Large intestine (tissue), 3 donors: ENCODE results near the gene TEX22. TPM values are rescaled to one million over a fixed set of nuclear protein-coding genes. Genes with fewer than 3 reads are reported as not detected.

Experiments
- DNase-seq, 2 donors: peaks; one replicate each; pipeline versions ENCODE4 v3.0.0 to v3.0.0-alpha.2; 2013
- H3K27ac ChIP-seq: one replicate; pipeline ENCODE4 v1.5.1; 2013; ENCODE audit warnings: low read length
- H3K27me3 ChIP-seq: 2 replicates; pipeline ENCODE4 v1.6.1; 2013; ENCODE audit warnings: low read length; ENCODE audit not compliant: control insufficient read depth, insufficient read depth
- H3K36me3 ChIP-seq: 2 replicates; pipeline ENCODE4 v1.6.1; 2013; ENCODE audit warnings: low read length; ENCODE audit not compliant: control insufficient read depth, insufficient read depth
- H3K4me1 ChIP-seq: one replicate; pipeline ENCODE4 v1.6.1; 2013; ENCODE audit warnings: low read length; ENCODE audit not compliant: control insufficient read depth, insufficient read depth
- H3K4me3 ChIP-seq: one replicate; pipeline ENCODE4 v1.5.1; 2013; ENCODE audit warnings: low read length
- H3K9me3 ChIP-seq: one replicate; pipeline ENCODE4 v1.6.1; 2013; ENCODE audit warnings: mild to moderate bottlenecking, low read depth, low read length, moderate library complexity; ENCODE audit not compliant: control insufficient read depth
- WGBS: methylation state at CpG from one replicate; pipeline ENCODE4 v1.1.5; 2013; ENCODE audit warnings: low lambda C conversion rate; ENCODE audit not compliant: insufficient coverage; 5-methylcytosine and 5-hydroxymethylcytosine counted together
- polyA plus RNA-seq: library from polyadenylated mRNA; unstranded; fragments of 120-200 nt; gene quantifications from one replicate; pipeline ENCODE4 v1.2.1, GENCODE V29; 2013

TEX22 gene
- polyA plus RNA-seq, 1 donor, result 0.82 TPM

- no peaks in the 10 kb centered on the region for H3K27me3 ChIP-seq
- H3K4me3 ChIP-seq, result no peak overlapping the region
- no peak for DNase-seq
- H3K9me3 ChIP-seq, result no peaks in the 10 kb centered on the region
- no CpG with 5 or more reads among the region's 11 CpGs for WGBS
- H3K4me1 ChIP-seq, result no peaks in the 10 kb centered on the region
- peaks cover 26% of the 10 kb centered on the region for H3K36me3 ChIP-seq
- H3K27ac ChIP-seq, result no peak overlapping the region
Observed at GRCh38 chr14:105378199-105378598, 20.1 kb upstream of the TEX22 start.

GRCh38 chr14:105378873-105379685 is 19.3 kb upstream of the TEX22 start:
- H3K4me3 ChIP-seq, result no peak overlapping the region
- no peak overlapping the region for H3K27ac ChIP-seq
- H3K9me3 ChIP-seq, result no peaks in the 10 kb centered on the region
- WGBS, result no CpG with 5 or more reads among the region's 17 CpGs
- DNase-seq, result no peak
- no peaks in the 10 kb centered on the region for H3K27me3 ChIP-seq
- no peaks in the 10 kb centered on the region for H3K4me1 ChIP-seq
- peaks cover 34% of the 10 kb centered on the region for H3K36me3 ChIP-seq

GRCh38 chr14:105379946-105380345 is 18.4 kb upstream of the TEX22 start:
- H3K36me3 ChIP-seq, result peaks cover 41% of the 10 kb centered on the region
- DNase-seq, result no peak
- no peaks in the 10 kb centered on the region for H3K9me3 ChIP-seq
- no peak overlapping the region for H3K4me3 ChIP-seq
- H3K27me3 ChIP-seq, result no peaks in the 10 kb centered on the region
- WGBS, result no CpG with 5 or more reads among the region's 14 CpGs
- H3K27ac ChIP-seq, result no peak overlapping the region
- no peaks in the 10 kb centered on the region for H3K4me1 ChIP-seq

- peaks cover 46% of the 10 kb centered on the region for H3K36me3 ChIP-seq
- no peaks in the 10 kb centered on the region for H3K4me1 ChIP-seq
- no peaks in the 10 kb centered on the region for H3K9me3 ChIP-seq
- DNase-seq, result no peak
- no CpG with 5 or more reads among the region's 19 CpGs for WGBS
- H3K4me3 ChIP-seq, result no peak overlapping the region
- no peak overlapping the region for H3K27ac ChIP-seq
- no peaks in the 10 kb centered on the region for H3K27me3 ChIP-seq
Observed at GRCh38 chr14:105380756-105381155, 17.6 kb upstream of the TEX22 start.

- Histone ChIP-seq H3K4me1 (no peaks in the 10 kb centered on the region), H3K36me3 (peaks cover 50% of the 10 kb centered on the region), H3K27ac (no peak overlapping the region), H3K9me3 (no peaks in the 10 kb centered on the region), H3K27me3 (no peaks in the 10 kb centered on the region), H3K4me3 (no peak overlapping the region)
- DNase-seq, result no peak
- WGBS, result no CpG with 5 or more reads among the region's 27 CpGs
Observed at GRCh38 chr14:105381446-105382342, 16.6 kb upstream of the TEX22 start.

GRCh38 chr14:105382343-105383082 is 15.8 kb upstream of the TEX22 start:
- H3K27ac ChIP-seq, result no peak overlapping the region
- peaks cover 58% of the 10 kb centered on the region for H3K36me3 ChIP-seq
- no peaks in the 10 kb centered on the region for H3K4me1 ChIP-seq
- no peaks in the 10 kb centered on the region for H3K27me3 ChIP-seq
- H3K4me3 ChIP-seq, result no peak overlapping the region
- no CpG with 5 or more reads among the region's 26 CpGs for WGBS
- no peak for DNase-seq
- H3K9me3 ChIP-seq, result no peaks in the 10 kb centered on the region

- H3K27me3 ChIP-seq, result no peaks in the 10 kb centered on the region
- WGBS, result no CpG with 5 or more reads among the region's 32 CpGs
- H3K36me3 ChIP-seq, result peaks cover 60% of the 10 kb centered on the region
- H3K4me1 ChIP-seq, result no peaks in the 10 kb centered on the region
- DNase-seq, result no peak
- no peaks in the 10 kb centered on the region for H3K9me3 ChIP-seq
- H3K4me3 ChIP-seq, result no peak overlapping the region
- H3K27ac ChIP-seq, result no peak overlapping the region
Observed at GRCh38 chr14:105383083-105383730, 15.1 kb upstream of the TEX22 start.

GRCh38 chr14:105384041-105384557 is 14.2 kb upstream of the TEX22 start:
- Histone ChIP-seq H3K27me3 (no peaks in the 10 kb centered on the region), H3K9me3 (no peaks in the 10 kb centered on the region), H3K27ac (no peak overlapping the region), H3K4me1 (no peaks in the 10 kb centered on the region), H3K4me3 (no peak overlapping the region), H3K36me3 (peaks cover 60% of the 10 kb centered on the region)
- WGBS, result no CpG with 5 or more reads among the region's 23 CpGs
- DNase-seq, result no peak

- Histone ChIP-seq H3K4me1 (no peaks in the 10 kb centered on the region), H3K27ac (no peak overlapping the region), H3K36me3 (peaks cover 57% of the 10 kb centered on the region), H3K9me3 (no peaks in the 10 kb centered on the region), H3K27me3 (no peaks in the 10 kb centered on the region), H3K4me3 (no peak overlapping the region)
- DNase-seq, result no peak
- WGBS, result no CpG with 5 or more reads among the region's 29 CpGs
Observed at GRCh38 chr14:105384605-105385321, 13.6 kb upstream of the TEX22 start.
